H54 (cell line): ENCODE results near the gene TAF5L.
"Not testable (repeated sequence)": the region's sequence is repeated elsewhere in the genome, so short reads cannot be mapped to it uniquely, and the experiment has no call there.

ENCODE experiments used
- DNase-seq: peaks from one replicate; pipeline ENCODE4 v3.0.0; 2011; ENCODE audit warnings: low spot score, mixed read lengths; ENCODE audit not compliant: insufficient read length
- FAIRE-seq: peaks from 3 replicates; lab custom pipeline; 2011; peaks lifted over from hg19 to GRCh38; lab: Jason Lieb, UNC
- POLR2A ChIP-seq: IDR thresholded peaks from 2 replicates; pipeline ENCODE4 v1.6.1; 2011; ENCODE audit warnings: low read depth, mild to moderate bottlenecking, low read length

Gene TAF5L

GRCh38 chr1:229579059-229579673, 46.8 kb downstream of the TAF5L start:
- no peak for DNase-seq
- no peak for TF ChIP-seq POLR2A
- FAIRE-seq, result no peak

GRCh38 chr1:229578168-229579058, 47.5 kb downstream of the TAF5L start:
- TF ChIP-seq POLR2A, result no peak
- FAIRE-seq, result no peak
- no peak for DNase-seq

DNA sequence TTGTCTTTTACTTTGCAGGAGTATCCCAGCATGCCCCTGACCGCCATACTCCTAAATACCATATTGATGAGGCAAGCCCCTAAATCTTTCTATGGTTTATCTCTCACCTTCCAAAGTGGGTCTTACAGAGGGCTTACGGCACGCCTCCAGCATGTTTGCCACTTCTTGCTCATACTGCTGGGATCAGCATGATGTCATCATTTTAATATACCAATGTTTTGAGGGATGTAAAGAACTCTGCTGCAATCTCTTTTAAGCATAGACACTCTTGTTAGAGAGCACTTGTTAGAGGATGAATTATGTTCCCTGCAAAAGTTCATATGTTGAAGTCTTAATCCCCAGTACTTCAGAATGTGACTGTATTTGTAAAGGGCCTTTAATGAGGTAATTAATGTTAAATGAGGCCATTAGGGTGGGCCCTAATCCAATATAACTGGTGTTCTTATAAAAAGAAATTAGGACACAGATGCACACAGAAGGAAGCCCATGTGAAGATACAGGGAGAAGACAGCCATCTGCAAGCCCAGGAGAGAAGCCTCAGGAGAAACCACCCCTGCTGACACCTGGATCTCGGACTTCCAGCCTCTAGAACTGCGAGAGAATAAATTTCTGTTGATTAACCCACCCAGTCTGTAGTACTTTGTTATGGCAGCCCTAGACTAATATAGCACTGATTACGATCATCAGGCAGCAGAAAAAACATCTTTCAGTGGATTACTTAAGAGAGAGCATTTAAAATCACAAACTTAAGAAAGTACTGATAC, 51.1 kb downstream of the TAF5L start:
- DNase-seq (no peak), FAIRE-seq (no peak)
- TF ChIP-seq POLR2A, result no peak

GRCh38 chr1:229572286-229572685, 53.6 kb downstream of the TAF5L start:
- FAIRE-seq, result no peak
- no peak for DNase-seq
- TF ChIP-seq POLR2A, result no peak

GRCh38 chr1:229570891-229571516, 54.9 kb downstream of the TAF5L start:
- FAIRE-seq (no peak), DNase-seq (no peak)
- TF ChIP-seq POLR2A, result no peak

- no peak for FAIRE-seq
These were observed 55.6 kb downstream of the TAF5L start for GRCh38 chr1:229570305-229570704.

DNA sequence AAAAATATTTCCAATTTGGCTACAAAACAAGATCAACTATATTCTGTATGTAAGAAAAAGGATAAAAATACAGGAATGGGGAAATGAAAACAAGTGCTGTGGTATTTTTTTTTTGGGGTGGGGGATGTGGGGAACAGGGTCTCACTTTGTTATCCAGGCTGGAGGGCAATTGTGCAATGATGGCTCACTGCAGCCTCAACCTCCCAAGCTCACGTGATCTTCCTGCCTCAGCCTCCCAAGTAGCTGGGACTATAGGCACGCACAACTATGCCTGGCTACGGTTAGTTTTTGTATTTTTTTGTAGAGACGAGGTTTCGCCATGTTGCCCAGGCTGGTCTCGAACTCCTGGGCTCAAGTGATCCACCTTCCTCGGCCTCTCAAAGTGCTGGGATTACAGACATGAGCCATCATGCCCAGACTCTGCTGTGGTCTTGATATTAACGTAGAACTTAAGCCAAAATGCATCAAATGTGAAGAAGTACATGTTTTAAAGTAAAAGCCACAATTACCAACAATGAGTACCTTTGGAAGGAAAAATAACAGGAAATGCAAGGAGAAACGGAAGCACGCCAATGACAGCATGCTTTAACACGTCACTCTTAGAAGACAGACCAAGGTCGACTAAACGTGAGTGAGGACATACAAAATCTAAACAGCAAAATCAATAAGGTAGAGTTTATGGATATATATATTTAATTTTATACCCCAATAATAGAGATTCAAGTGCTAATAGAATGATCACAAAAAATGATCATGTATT, 58.6 kb downstream of the TAF5L start:
- DNase-seq (no peak), FAIRE-seq (no peak)
- no peak for TF ChIP-seq POLR2A

More at GRCh38 chr1:229570305-229570704, 55.6 kb downstream of the TAF5L start:
- no peak for DNase-seq
- TF ChIP-seq POLR2A, result no peak

GRCh38 chr1:229563701-229564100, 62.2 kb downstream of the TAF5L start:
- no peak for TF ChIP-seq POLR2A
- FAIRE-seq (no peak), DNase-seq (no peak)

DNA sequence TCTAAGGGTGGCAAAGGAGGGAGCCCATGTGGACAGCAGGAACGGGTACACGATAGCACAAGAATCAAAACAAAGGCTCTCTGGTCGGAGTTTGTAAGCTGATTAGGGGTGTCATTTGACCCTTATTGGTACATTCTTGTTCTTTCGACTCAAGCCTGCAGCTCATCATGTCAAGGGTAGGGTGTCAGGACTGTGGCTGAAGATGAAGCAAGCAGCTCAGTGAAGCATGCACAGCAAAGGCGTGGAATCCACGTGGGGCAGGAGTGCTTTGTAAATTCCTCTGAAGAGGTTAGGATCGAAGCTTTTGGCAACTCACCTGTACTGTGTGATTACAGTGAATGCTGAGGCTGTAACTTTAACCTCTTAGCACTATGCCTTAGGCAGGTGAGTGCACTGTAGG, 62.7 kb downstream of the TAF5L start:
- DNase-seq (no peak), FAIRE-seq (no peak)
- no peak for TF ChIP-seq POLR2A

DNA sequence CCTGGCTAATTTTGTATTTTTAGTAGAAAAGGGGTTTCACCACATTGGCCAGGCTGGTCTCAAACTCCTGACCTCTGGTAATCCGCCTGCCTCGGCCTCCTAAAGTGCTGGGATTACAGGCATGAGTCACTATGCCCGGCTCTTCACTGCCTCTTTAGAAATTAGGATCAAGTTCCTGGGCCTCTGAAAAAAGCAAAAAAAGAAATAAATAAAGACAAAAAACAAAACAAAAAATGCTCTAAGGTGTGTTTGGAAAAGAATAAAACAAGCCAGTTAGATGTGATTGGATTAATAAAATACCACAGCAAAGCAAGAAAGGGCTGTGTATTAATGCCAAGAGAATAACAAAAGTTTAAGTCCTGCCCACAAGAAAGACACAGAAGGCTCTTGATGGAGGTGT, 63.2 kb downstream of the TAF5L start:
- FAIRE-seq, result no peak
- TF ChIP-seq POLR2A, result no peak
- DNase-seq, result no peak

DNA sequence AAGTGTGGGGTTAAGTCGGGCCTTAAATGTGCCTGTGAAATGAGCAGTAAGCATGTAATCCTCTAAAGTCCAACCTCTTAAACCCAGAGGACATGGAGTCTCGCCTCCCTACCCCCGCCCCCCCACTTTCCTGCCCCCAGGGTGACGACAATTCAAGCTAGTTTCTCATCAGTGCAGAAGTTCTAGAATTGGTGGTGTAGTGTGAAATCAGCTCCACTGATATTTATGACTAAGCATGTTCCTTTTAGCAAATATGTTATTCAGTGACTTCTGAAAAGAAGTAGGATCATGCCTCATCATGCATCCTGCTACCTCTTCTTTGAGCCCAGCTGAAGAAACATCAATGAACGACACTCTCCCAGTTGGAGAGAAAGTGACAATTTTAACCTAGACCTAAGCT, 64.8 kb downstream of the TAF5L start:
- TF ChIP-seq POLR2A, result no peak
- FAIRE-seq, result no peak
- no peak for DNase-seq

DNA sequence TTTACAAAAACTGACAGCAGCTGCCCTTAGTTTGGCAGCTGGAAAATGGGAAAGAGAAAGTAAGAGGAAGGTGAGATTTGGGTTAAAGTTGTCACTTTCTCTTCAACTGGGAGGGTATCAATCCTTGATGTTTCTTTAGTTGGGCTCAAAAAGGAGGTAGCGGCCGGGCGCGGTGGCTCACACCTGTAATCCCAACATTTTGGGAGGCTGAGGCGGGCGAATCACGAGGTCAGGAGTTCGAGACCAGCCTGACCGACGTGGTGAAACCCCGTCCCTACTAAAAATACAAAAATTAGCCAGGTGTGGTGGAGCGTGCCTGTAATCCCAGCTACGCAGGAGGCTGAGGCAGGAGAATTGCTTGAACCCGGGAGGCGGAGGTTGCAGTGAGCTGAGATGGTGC, 65.8 kb downstream of the TAF5L start:
- not testable (repeated sequence) for FAIRE-seq, DNase-seq

DNA sequence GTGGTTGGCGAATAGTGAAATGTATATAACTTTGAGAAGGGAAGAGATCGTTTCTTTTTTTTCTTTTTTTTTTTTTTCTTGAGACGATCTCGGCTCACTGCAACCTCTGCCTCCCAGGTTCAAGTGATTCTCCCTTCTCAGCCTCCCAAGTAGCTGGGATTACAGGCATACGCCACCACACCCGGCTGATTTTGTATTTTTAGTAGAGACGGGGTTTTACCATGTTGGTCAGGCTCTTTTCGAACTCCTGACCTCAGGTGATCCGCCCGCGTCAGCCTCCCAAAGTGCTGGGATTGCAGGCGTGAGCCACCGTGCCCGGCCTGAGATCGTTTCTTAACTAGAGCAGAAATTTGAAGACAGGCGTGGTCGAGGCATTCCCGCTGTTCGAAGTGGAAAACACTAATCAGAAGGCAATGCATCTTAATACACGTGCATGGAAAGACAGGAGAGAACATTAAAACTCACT, 66.6 kb downstream of the TAF5L start:
- DNase-seq, FAIRE-seq: not testable (repeated sequence)
